Esophagus muscularis mucosa (tissue), 3 donors: ENCODE results near the gene EME1.

Experiments used
- CTCF ChIP-seq, 3 experiments: fragments of 200-600 bp in 2 of 3; fragments of 450-650 bp in 1 of 3; sonication (generic) in 2 of 3; IDR thresholded peaks; one replicate each; pipeline ENCODE4 v1.5.1; 2017 to 2019; ENCODE audit warnings: antibody characterized with exemption in 3 of 3, mild to moderate bottlenecking in 2 of 3, moderate library complexity in 1 of 3
- POLR2A ChIP-seq: fragments of 450-650 bp; IDR thresholded peaks from one replicate; pipeline ENCODE4 v1.6.1; 2017; ENCODE audit warnings: antibody characterized with exemption, moderate library complexity, mild to moderate bottlenecking, low read depth

- TF ChIP-seq POLR2A (no peak), CTCF (IDR thresholded peaks at IDR 0.05) (no peak)
These were observed 5.6 kb upstream of the EME1 start for GRCh38 chr17:50367401-50367800.
